Astrocyte (in vitro differentiated cells and primary cell): Measurements from ENCODE around the gene TTC23.

ENCODE experiments used
- EZH2 ChIP-seq: IDR thresholded peaks from 2 replicates; pipeline ENCODE4 v1.6.1; 2012; ENCODE audit warnings: mild to moderate bottlenecking, low read length, inconsistent platforms; ENCODE audit not compliant: insufficient read depth
- TF ChIP-seq, protein P1 (sequence below): IDR thresholded peaks from 2 replicates; pipeline ENCODE4 v1.5.1; 2011; ENCODE audit warnings: low read depth, mild to moderate bottlenecking, inconsistent platforms, low read length, moderate library complexity; ENCODE audit not compliant: insufficient read depth

DNA sequence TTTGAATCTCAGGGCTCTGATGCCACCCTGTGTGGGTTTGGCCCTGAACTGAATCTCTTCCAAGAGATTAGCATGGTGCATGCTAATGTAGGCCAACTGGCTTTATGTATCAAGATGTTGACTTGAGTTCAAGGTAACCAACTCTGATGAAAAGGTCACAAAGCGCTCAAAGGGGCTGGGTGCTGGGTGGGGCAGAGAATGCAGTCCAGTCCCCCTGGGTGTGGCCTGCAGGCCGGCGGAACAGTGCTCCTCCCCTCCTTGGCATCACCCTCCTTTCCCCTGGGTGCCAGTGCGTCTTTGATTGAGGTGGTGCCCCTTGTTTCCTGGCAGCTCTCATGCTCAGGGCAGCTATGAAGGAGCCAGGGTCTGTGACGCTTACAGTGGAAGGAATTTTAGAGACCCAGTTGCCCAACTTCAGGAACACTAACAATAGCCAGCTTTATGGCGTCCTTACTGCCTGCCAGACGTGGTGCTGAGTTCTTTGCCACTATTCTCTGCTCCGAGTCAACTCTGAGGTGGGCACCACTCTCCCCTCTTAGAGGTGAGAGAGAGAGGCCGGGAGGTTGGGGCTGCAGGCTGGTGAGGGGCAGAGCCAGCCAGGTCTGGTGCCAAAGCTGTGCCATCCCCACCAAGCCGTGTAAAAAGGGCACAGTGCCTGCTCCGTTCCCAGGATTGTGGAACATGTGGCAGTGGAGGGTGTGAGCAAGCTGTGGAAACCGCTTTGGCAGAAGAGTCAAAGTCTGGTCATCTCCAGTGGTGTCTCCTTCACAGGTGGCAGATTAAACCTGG lies 134.7 kb downstream of the TTC23 start:
- TF ChIP-seq, protein P1, sequence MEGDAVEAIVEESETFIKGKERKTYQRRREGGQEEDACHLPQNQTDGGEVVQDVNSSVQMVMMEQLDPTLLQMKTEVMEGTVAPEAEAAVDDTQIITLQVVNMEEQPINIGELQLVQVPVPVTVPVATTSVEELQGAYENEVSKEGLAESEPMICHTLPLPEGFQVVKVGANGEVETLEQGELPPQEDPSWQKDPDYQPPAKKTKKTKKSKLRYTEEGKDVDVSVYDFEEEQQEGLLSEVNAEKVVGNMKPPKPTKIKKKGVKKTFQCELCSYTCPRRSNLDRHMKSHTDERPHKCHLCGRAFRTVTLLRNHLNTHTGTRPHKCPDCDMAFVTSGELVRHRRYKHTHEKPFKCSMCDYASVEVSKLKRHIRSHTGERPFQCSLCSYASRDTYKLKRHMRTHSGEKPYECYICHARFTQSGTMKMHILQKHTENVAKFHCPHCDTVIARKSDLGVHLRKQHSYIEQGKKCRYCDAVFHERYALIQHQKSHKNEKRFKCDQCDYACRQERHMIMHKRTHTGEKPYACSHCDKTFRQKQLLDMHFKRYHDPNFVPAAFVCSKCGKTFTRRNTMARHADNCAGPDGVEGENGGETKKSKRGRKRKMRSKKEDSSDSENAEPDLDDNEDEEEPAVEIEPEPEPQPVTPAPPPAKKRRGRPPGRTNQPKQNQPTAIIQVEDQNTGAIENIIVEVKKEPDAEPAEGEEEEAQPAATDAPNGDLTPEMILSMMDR = no peak
- TF ChIP-seq EZH2 = no peak
